ENCODE measurements around the gene SNAP29. TPM values are rescaled to one million over a fixed set of nuclear protein-coding genes. Genes with fewer than 3 reads are reported as not detected.
A peak's percentile ranks its signal among the peaks of the same experiment; 100 is the strongest.

Gene SNAP29
- polyA plus RNA-seq, 1 donor: 29.8 TPM

DNA sequence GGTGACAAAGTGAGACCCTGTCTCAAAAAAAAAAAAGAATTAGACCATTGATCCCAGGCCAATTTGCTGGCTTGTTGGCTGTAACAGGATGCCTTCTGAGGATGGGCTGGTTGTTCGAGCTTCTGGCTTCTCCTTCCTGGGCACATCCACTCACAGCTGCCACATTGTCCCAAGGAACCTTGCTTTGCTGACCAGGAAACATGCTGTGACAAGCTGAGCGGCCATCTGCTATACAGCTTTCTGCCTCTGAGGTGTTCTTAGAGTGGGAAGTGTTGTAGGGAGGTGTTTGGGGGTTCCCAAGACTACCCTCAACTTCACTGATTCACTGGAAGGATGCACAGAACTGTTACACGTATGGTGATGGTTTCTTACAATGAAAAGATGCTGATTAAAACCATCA, 6.5 kb downstream of the SNAP29 start:
- Histone ChIP-seq H3K4me1 (ENCODE audit: control insufficient read depth, insufficient read depth, low read length) (peaks cover 24% of the 10 kb centered on the region), H3K4me3 (ENCODE audit: low read length) (no peak overlapping the region), H3K27me3 (ENCODE audit: control insufficient read depth, insufficient read depth, low read length) (no peaks in the 10 kb centered on the region), H3K36me3 (ENCODE audit: control insufficient read depth, insufficient read depth, low read length) (peaks cover 31% of the 10 kb centered on the region), H3K9me3 (ENCODE audit: control insufficient read depth, low read depth, low read length) (no peaks in the 10 kb centered on the region), H3K27ac (ENCODE audit: low read length) (no peak overlapping the region)
- no peak for DNase-seq
- WGBS (ENCODE audit: insufficient coverage, low lambda C conversion rate): no CpG with 5 or more reads among the region's 3 CpGs

- peaks cover 37% of the 10 kb centered on the region for H3K36me3 ChIP-seq (ENCODE audit: control insufficient read depth, insufficient read depth, low read length)
- peaks cover 24% of the 10 kb centered on the region for H3K4me1 ChIP-seq (ENCODE audit: control insufficient read depth, insufficient read depth, low read length)
- no peak for DNase-seq
- WGBS (ENCODE audit: insufficient coverage, low lambda C conversion rate): no CpG with 5 or more reads among the region's 8 CpGs
- no peak overlapping the region for H3K27ac ChIP-seq (ENCODE audit: low read length)
- H3K4me3 ChIP-seq (ENCODE audit: low read length): no peak overlapping the region
- no peaks in the 10 kb centered on the region for H3K9me3 ChIP-seq (ENCODE audit: control insufficient read depth, low read depth, low read length)
- no peaks in the 10 kb centered on the region for H3K27me3 ChIP-seq (ENCODE audit: control insufficient read depth, insufficient read depth, low read length)
Measured at GRCh38 chr22:20865875-20866445, 7.2 kb downstream of the SNAP29 start.

DNA sequence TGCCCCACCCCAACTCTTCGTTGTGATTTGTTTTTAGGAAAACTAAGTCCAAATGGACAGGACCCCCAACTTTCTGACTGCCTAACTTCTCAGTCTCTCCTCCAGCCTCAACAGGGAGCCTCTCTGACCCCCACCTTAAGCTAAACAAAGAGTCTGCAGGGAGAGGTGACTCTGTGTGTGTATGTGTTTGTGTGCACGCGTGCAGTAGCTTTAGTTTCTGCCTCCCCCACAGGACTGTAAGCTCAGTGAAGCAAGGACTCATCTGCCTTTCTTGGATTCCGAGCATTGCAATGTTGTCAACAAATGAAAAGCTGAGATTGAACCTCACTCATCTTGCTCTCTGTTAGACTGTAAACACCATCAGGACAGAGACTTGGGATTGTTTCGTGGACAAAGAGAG, 7.9 kb downstream of the SNAP29 start:
- H3K27ac ChIP-seq (ENCODE audit: low read length): peak overlapping the region; percentile 73
- WGBS (ENCODE audit: insufficient coverage, low lambda C conversion rate): no CpG with 5 or more reads among the region's 5 CpGs
- no peak for DNase-seq
- H3K4me3 ChIP-seq (ENCODE audit: low read length): no peak overlapping the region
- no peaks in the 10 kb centered on the region for H3K27me3 ChIP-seq (ENCODE audit: control insufficient read depth, insufficient read depth, low read length)
- peaks cover 24% of the 10 kb centered on the region for H3K4me1 ChIP-seq (ENCODE audit: control insufficient read depth, insufficient read depth, low read length)
- H3K36me3 ChIP-seq (ENCODE audit: control insufficient read depth, insufficient read depth, low read length): peaks cover 40% of the 10 kb centered on the region
- H3K9me3 ChIP-seq (ENCODE audit: control insufficient read depth, low read depth, low read length): no peaks in the 10 kb centered on the region

- H3K4me3 ChIP-seq (ENCODE audit: low read length): no peak overlapping the region
- H3K36me3 ChIP-seq (ENCODE audit: control insufficient read depth, insufficient read depth, low read length): peaks cover 38% of the 10 kb centered on the region
- WGBS (ENCODE audit: insufficient coverage, low lambda C conversion rate): no CpG with 5 or more reads among the region's 11 CpGs
- no peaks in the 10 kb centered on the region for H3K9me3 ChIP-seq (ENCODE audit: control insufficient read depth, low read depth, low read length)
- peak; percentile 54 to 66 for DNase-seq
- peak overlapping the region; percentile 73 for H3K27ac ChIP-seq (ENCODE audit: low read length)
- H3K27me3 ChIP-seq (ENCODE audit: control insufficient read depth, insufficient read depth, low read length): no peaks in the 10 kb centered on the region
- H3K4me1 ChIP-seq (ENCODE audit: control insufficient read depth, insufficient read depth, low read length): peaks cover 24% of the 10 kb centered on the region
Measured at GRCh38 chr22:20867179-20868024, 8.6 kb downstream of the SNAP29 start.

DNA sequence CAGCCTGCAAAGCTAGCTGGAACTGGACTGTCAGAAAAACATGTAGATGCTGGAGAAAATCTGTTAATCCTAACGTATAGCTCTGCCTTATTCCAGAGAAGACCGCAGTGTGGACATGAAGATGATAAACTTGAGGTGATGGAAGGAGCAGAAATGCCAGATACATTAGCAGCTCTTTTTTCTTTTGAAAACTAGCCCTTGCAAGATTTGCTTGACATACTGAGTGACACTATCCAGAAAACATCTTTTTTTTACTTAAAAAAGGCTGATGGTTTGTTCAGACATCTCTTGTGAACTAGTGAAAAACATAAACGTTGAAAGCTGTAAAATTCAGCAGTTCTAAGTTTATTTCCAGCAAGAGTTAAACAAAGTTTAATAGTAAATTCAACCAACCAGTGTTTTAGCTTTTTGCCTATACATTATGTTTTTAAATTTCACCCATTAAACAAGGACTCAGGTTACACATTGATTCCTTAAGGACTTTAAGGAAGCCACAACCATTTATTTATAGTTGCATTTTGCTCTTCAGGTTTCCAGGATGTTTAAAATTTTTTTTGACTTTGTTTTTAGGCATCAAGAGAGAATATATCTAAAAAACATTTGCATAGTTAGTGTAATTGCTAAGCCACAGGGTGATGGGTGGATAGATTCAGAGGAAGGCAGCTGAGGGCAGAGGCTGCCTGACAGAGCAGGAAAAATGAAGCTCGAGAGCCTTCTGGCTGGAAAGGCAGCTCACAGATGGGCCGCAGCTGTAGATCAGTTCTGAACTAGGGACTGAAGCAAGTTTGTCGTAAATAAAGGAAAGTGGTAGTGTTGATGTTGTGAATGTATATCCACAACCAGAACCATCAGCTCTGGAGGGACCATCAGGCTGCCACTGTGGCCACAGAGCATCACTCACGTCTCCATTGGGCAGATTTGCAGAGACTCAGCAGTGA, 9.5 kb downstream of the SNAP29 start:
- H3K36me3 ChIP-seq (ENCODE audit: control insufficient read depth, insufficient read depth, low read length): peaks cover 40% of the 10 kb centered on the region
- DNase-seq: no peak
- peaks cover 24% of the 10 kb centered on the region for H3K4me1 ChIP-seq (ENCODE audit: control insufficient read depth, insufficient read depth, low read length)
- H3K27me3 ChIP-seq (ENCODE audit: control insufficient read depth, insufficient read depth, low read length): no peaks in the 10 kb centered on the region
- H3K4me3 ChIP-seq (ENCODE audit: low read length): no peak overlapping the region
- WGBS (ENCODE audit: insufficient coverage, low lambda C conversion rate): 76% methylated on average over 4 of the region's 7 CpGs
- H3K9me3 ChIP-seq (ENCODE audit: control insufficient read depth, low read depth, low read length): no peaks in the 10 kb centered on the region
- H3K27ac ChIP-seq (ENCODE audit: low read length): peak overlapping the region; percentile 73

GRCh38 chr22:20869234-20869633, 10.4 kb downstream of the SNAP29 start:
- no peak overlapping the region for H3K27ac ChIP-seq (ENCODE audit: low read length)
- no CpG with 5 or more reads among the region's 2 CpGs for WGBS (ENCODE audit: insufficient coverage, low lambda C conversion rate)
- H3K9me3 ChIP-seq (ENCODE audit: control insufficient read depth, low read depth, low read length): no peaks in the 10 kb centered on the region
- H3K36me3 ChIP-seq (ENCODE audit: control insufficient read depth, insufficient read depth, low read length): peaks cover 39% of the 10 kb centered on the region
- H3K4me3 ChIP-seq (ENCODE audit: low read length): no peak overlapping the region
- peaks cover 24% of the 10 kb centered on the region for H3K4me1 ChIP-seq (ENCODE audit: control insufficient read depth, insufficient read depth, low read length)
- no peak for DNase-seq
- H3K27me3 ChIP-seq (ENCODE audit: control insufficient read depth, insufficient read depth, low read length): no peaks in the 10 kb centered on the region

GRCh38 chr22:20873214-20873613, 14.4 kb downstream of the SNAP29 start:
- Histone ChIP-seq H3K9me3 (ENCODE audit: control insufficient read depth, low read depth, low read length) (no peaks in the 10 kb centered on the region), H3K4me3 (ENCODE audit: low read length) (no peak overlapping the region), H3K36me3 (ENCODE audit: control insufficient read depth, insufficient read depth, low read length) (peaks cover 48% of the 10 kb centered on the region), H3K27me3 (ENCODE audit: control insufficient read depth, insufficient read depth, low read length) (no peaks in the 10 kb centered on the region), H3K27ac (ENCODE audit: low read length) (no peak overlapping the region), H3K4me1 (ENCODE audit: control insufficient read depth, insufficient read depth, low read length) (no peaks in the 10 kb centered on the region)
- no CpG with 5 or more reads among the region's 3 CpGs for WGBS (ENCODE audit: insufficient coverage, low lambda C conversion rate)
- no peak for DNase-seq

DNA sequence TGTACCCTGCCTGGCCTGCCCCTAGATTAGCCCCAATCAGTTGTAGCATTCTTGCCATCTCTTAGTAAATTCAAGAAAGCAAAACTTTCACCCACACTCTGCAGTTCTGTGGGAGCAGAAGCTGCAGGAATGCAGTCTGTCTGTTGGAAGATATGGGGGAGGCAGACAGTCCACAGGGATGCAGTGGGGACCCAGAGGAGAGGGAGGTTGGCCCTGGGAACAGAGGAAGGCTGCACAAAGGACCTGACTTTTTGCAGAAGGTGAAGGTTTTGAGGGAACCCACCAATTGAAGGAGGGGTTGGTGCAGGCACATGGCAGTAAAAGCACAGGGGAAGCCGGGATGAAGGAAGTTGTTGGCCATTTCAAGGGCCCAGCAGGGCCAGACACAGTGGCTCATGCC, 16.5 kb downstream of the SNAP29 start:
- Histone ChIP-seq H3K27ac (ENCODE audit: low read length) (no peak overlapping the region), H3K36me3 (ENCODE audit: control insufficient read depth, insufficient read depth, low read length) (peaks cover 39% of the 10 kb centered on the region), H3K9me3 (ENCODE audit: control insufficient read depth, low read depth, low read length) (no peaks in the 10 kb centered on the region), H3K4me3 (ENCODE audit: low read length) (no peak overlapping the region), H3K4me1 (ENCODE audit: control insufficient read depth, insufficient read depth, low read length) (no peaks in the 10 kb centered on the region), H3K27me3 (ENCODE audit: control insufficient read depth, insufficient read depth, low read length) (no peaks in the 10 kb centered on the region)
- WGBS (ENCODE audit: insufficient coverage, low lambda C conversion rate): no CpG with 5 or more reads among the region's 1 CpG
- no peak for DNase-seq

DNA sequence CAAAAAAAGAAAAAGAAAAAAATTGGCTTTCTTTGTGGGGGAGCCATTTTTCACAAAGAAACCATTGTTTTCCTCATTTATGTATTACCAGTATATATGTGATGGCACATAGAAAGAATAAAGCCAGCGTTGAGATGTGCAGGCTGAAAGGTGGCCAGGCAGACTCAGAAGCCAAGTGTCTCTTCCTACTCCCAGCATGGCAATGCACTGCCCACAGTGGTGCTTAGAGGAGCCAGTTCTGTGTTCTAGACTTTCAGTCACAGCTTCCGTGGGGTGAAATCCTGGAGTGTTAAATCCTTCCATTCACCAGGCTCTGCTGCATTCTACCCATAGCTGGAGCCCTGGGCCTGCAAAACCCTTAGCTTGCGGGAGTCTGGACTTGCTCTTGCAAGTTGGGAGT, 18.9 kb downstream of the SNAP29 start:
- Histone ChIP-seq H3K36me3 (ENCODE audit: control insufficient read depth, insufficient read depth, low read length) (peaks cover 45% of the 10 kb centered on the region), H3K9me3 (ENCODE audit: control insufficient read depth, low read depth, low read length) (no peaks in the 10 kb centered on the region), H3K4me1 (ENCODE audit: control insufficient read depth, insufficient read depth, low read length) (no peaks in the 10 kb centered on the region), H3K27ac (ENCODE audit: low read length) (no peak overlapping the region), H3K4me3 (ENCODE audit: low read length) (no peak overlapping the region), H3K27me3 (ENCODE audit: control insufficient read depth, insufficient read depth, low read length) (no peaks in the 10 kb centered on the region)
- DNase-seq: no peak
- WGBS (ENCODE audit: insufficient coverage, low lambda C conversion rate): no CpG with 5 or more reads among the region's 3 CpGs

DNA sequence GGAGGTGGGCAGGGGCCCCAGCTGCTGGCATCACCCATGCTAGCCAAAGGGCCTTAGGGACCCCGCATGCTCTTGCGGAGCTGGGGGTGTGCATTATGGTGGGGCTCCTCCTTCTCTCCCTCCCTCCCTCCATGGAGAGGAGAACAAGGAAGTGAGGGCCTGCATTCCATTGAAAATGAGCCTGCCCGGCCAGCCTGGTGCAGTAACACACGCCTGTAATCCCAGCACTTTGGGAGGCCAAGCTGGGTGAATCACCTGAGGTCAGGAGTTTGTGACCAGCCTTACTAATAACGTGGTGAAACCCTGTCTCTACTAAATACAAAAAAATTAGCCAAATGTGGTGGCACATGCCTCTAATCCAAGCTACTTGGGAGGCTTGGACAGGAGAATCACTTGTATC, 22.4 kb downstream of the SNAP29 start:
- no peaks in the 10 kb centered on the region for H3K9me3 ChIP-seq (ENCODE audit: control insufficient read depth, low read depth, low read length)
- no peak overlapping the region for H3K27ac ChIP-seq (ENCODE audit: low read length)
- H3K27me3 ChIP-seq (ENCODE audit: control insufficient read depth, insufficient read depth, low read length): no peaks in the 10 kb centered on the region
- peaks cover 38% of the 10 kb centered on the region for H3K36me3 ChIP-seq (ENCODE audit: control insufficient read depth, insufficient read depth, low read length)
- no peak overlapping the region for H3K4me3 ChIP-seq (ENCODE audit: low read length)
- DNase-seq: no peak
- WGBS (ENCODE audit: insufficient coverage, low lambda C conversion rate): no CpG with 5 or more reads among the region's 5 CpGs
- H3K4me1 ChIP-seq (ENCODE audit: control insufficient read depth, insufficient read depth, low read length): peaks cover 27% of the 10 kb centered on the region

Data from large intestine (tissue), 3 donors.